NT2/D1 (cell line): ENCODE results near the gene IL4R.

Experiments
- SUZ12 ChIP-seq: IDR thresholded peaks from 2 replicates; pipeline ENCODE4 v1.6.1; 2011; ENCODE audit not compliant: insufficient read length, insufficient read depth; ENCODE audit errors: extremely low read depth
- YY1 ChIP-seq: IDR thresholded peaks from 2 replicates; pipeline ENCODE4 v1.6.1; 2011; ENCODE audit not compliant: insufficient read length, insufficient read depth
- ZNF274 ChIP-seq: IDR thresholded peaks from 2 replicates; pipeline ENCODE4 v1.6.1; 2011; ENCODE audit warnings: mild to moderate bottlenecking, low read depth, low read length

DNA sequence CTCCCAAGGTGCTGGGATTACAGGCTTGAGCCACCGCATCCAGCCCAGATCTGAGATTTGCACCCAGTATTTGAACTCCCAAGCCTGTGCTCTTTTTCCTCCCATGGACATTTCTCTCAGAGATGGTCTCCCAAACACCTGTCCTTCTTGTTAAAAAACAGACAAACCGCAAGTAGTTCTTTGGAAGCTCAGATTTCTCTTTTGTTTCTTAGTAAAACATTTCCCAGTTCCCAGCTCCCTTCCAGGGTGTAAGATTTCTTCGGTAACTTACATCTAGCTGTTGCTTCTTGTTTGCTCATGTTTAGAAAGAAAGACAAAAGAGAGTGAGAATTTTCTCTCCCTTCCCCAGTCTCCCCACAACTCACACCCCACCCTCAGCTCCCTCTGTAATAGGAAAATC is 36.2 kb downstream of the IL4R start:
- no peak for TF ChIP-seq YY1
- TF ChIP-seq ZNF274 = no peak
- no peak for TF ChIP-seq SUZ12
